ENCODE results near the gene PSMA5. TPM values are rescaled to one million over a fixed set of nuclear protein-coding genes. Genes with fewer than 3 reads are reported as not detected.

PSMA5 gene
- polyA plus RNA-seq, 3 donors = 36.6 to 119 (median 118) TPM

- H3K4me3 ChIP-seq (replicated peaks in 1 of 3; ENCODE audit: low read depth in 2 of 3, low read length in 3 of 3) = no peak overlapping the region
- H3K27me3 Mint-ChIP-seq (ENCODE audit: low read depth in 3 of 3) = peaks cover 87 to 96% (median 89%) of the 10 kb centered on the region in 3 donors
These were observed 41.1 kb upstream of the PSMA5 start for GRCh38 chr1:109467301-109467777.

DNA sequence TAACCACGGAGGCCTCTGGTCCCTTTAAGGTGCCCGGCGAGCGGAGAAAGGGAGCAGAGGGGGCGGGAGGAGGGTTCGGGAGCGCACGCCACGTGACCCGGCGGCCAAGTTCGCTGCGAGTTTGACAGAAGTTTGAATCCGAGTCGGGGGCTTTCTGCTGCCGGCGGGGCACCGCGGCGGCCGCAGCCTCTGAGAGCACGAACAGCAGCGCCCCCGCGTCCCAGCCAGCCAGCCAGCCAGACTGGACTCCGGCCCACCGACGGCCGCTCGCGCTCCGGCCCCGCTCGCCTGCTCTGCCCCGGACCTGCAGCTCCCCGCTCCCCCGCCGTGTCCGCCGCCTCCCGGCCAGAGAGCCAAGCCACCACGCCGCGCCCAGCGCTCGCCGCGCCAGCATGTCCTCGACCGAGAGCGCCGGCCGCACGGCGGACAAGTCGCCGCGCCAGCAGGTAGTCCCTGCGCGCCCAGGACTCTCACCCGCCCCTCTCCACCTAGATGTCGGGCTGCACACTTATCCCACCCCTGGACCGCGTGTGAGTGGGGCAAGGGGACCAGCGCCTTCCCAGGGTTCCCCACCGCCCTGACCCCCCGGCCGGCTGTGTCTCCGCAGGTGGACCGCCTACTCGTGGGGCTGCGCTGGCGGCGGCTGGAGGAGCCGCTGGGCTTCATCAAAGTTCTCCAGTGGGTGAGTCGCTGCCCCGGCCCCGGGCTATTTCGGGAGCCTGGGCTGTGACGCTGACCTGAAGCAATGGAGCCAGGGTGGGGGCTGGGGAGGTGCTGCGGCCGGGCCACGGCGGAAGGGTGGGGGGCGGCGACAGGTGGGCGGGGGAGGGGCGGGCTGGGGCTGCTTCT lies 40.4 kb upstream of the PSMA5 start, which contains the start of gene SYPL2:
TSS of gene SYPL2 (plus strand) at position 95 of the 849 bp plus-strand sequence. CDS start at position 393, 298 bp downstream.
- Histone ChIP-seq H3K4me2 (replicated peaks; ENCODE audit: extremely low read depth, low read length, poor library complexity, severe bottlenecking) (peak within 1 kb of the TSS; percentile 81), H3K79me2 (ENCODE audit: insufficient read depth, low read length) (no peaks in the 10 kb centered on the region), H2AFZ (ENCODE audit: insufficient read depth, low read depth, low read length, poor library complexity, severe bottlenecking) (peak within 1 kb of the TSS; percentile 81), H3K27me3 (ENCODE audit: control insufficient read depth in 2 of 2, insufficient read depth in 2 of 2, low read length in 2 of 2) (peaks cover 70 to 95% of the 10 kb centered on the region in 2 donors), H3K36me3 (replicated peaks in 1 of 2; ENCODE audit: control insufficient read depth in 1 of 2, insufficient read depth in 2 of 2, low read length in 2 of 2) (no peaks in the 10 kb centered on the region), H3K9me3 (replicated peaks in 1 of 2; ENCODE audit: control insufficient read depth in 1 of 2, insufficient read depth in 1 of 2, low read length in 2 of 2) (peaks cover 0 to 14% of the 10 kb centered on the region in 2 donors), H4K20me1 (ENCODE audit: insufficient read depth, low read length) (no peaks in the 10 kb centered on the region), H3K4me1 (ENCODE audit: control insufficient read depth in 1 of 2, insufficient read depth in 2 of 2, low read length in 2 of 2) (peaks cover 9 to 12% of the 10 kb centered on the region in 2 donors), H3K4me3 (replicated peaks in 1 of 3; ENCODE audit: low read depth in 2 of 3, low read length in 3 of 3) (peak within 1 kb of the TSS; percentile 12 to 74 (median 28)), H3K9ac (ENCODE audit: insufficient read depth, low read length, poor library complexity, severe bottlenecking) (peak within 1 kb of the TSS; percentile 40), H3K27ac (ENCODE audit: low read depth in 1 of 2, low read length in 2 of 2) (no peak within 1 kb of the TSS)
- H3K27me3 Mint-ChIP-seq (ENCODE audit: low read depth in 3 of 3) = peaks cover 89 to 98% (median 92%) of the 10 kb centered on the region in 3 donors
- WGBS (ENCODE audit: insufficient coverage) = under 1% methylated on average over 79 of the region's 88 CpGs
- peaks cover 10% of the 10 kb centered on the region for H3K4me1 Mint-ChIP-seq
- DNase-seq = no peak
- no peak within 1 kb of the TSS for H3K27ac Mint-ChIP-seq
- H3K36me3 Mint-ChIP-seq = peaks cover 0 to 4% of the 10 kb centered on the region in 2 donors
- intact Hi-C loops (cut with micrococcal nuclease) = no loop called here
- peaks cover 0 to 27% (median 8%) of the 10 kb centered on the region in 7 donors for H3K9me3 Mint-ChIP-seq
- H3K4me3 Mint-ChIP-seq = peak within 1 kb of the TSS; percentile 73 to 78
- TF ChIP-seq, protein P1, sequence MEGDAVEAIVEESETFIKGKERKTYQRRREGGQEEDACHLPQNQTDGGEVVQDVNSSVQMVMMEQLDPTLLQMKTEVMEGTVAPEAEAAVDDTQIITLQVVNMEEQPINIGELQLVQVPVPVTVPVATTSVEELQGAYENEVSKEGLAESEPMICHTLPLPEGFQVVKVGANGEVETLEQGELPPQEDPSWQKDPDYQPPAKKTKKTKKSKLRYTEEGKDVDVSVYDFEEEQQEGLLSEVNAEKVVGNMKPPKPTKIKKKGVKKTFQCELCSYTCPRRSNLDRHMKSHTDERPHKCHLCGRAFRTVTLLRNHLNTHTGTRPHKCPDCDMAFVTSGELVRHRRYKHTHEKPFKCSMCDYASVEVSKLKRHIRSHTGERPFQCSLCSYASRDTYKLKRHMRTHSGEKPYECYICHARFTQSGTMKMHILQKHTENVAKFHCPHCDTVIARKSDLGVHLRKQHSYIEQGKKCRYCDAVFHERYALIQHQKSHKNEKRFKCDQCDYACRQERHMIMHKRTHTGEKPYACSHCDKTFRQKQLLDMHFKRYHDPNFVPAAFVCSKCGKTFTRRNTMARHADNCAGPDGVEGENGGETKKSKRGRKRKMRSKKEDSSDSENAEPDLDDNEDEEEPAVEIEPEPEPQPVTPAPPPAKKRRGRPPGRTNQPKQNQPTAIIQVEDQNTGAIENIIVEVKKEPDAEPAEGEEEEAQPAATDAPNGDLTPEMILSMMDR (IDR thresholded peaks at IDR 0.05) = no peak

More at GRCh38 chr1:109467301-109467777, 41.1 kb upstream of the PSMA5 start:
- Mint-ChIP-seq H3K36me3 (peaks cover 0 to 4% of the 10 kb centered on the region in 2 donors), H3K4me1 (peaks cover 10% of the 10 kb centered on the region), H3K9me3 (peaks cover 0 to 26% (median 7%) of the 10 kb centered on the region in 7 donors), H3K27ac (no peak overlapping the region), H3K4me3 (peak overlapping the region; percentile 63 to 78)
- no peak overlapping the region for H3K4me2 ChIP-seq (replicated peaks; ENCODE audit: extremely low read depth, low read length, poor library complexity, severe bottlenecking)
- H3K36me3 ChIP-seq (replicated peaks in 1 of 2; ENCODE audit: control insufficient read depth in 1 of 2, insufficient read depth in 2 of 2, low read length in 2 of 2) = no peaks in the 10 kb centered on the region
- intact Hi-C loops (cut with micrococcal nuclease) = no loop called here
- H3K4me1 ChIP-seq (ENCODE audit: control insufficient read depth in 1 of 2, insufficient read depth in 2 of 2, low read length in 2 of 2) = peaks cover 9 to 12% of the 10 kb centered on the region in 2 donors
- no peaks in the 10 kb centered on the region for H3K79me2 ChIP-seq (ENCODE audit: insufficient read depth, low read length)
- DNase-seq = no peak
- no peak overlapping the region for H3K9ac ChIP-seq (ENCODE audit: insufficient read depth, low read length, poor library complexity, severe bottlenecking)
- WGBS (ENCODE audit: insufficient coverage) = 5% methylated on average over 4 of the region's 23 CpGs
- TF ChIP-seq, protein P1 (IDR thresholded peaks at IDR 0.05) = no peak
- H2AFZ ChIP-seq (ENCODE audit: insufficient read depth, low read depth, low read length, poor library complexity, severe bottlenecking) = no peak overlapping the region
- peaks cover 74 to 92% of the 10 kb centered on the region in 2 donors for H3K27me3 ChIP-seq (ENCODE audit: control insufficient read depth in 2 of 2, insufficient read depth in 2 of 2, low read length in 2 of 2)
- no peaks in the 10 kb centered on the region for H4K20me1 ChIP-seq (ENCODE audit: insufficient read depth, low read length)
- H3K9me3 ChIP-seq (replicated peaks in 1 of 2; ENCODE audit: control insufficient read depth in 1 of 2, insufficient read depth in 1 of 2, low read length in 2 of 2) = peaks cover 0 to 14% of the 10 kb centered on the region in 2 donors
- no peak overlapping the region for H3K27ac ChIP-seq (ENCODE audit: low read depth in 1 of 2, low read length in 2 of 2)
